ENCODE data around the gene TRIM31. TPM values are rescaled to one million over a fixed set of nuclear protein-coding genes. Genes with fewer than 3 reads are reported as not detected.

Gene TRIM31
- total and polyA plus RNA-seq, 2 of the 4 experiments (the other 2 are of a cell fraction) = not detected

- Histone ChIP-seq H3K18ac (ENCODE audit: low read depth, low read length) (no peak overlapping the region), H3K27ac (ENCODE audit: insufficient read depth, low read length) (no peak overlapping the region), H2BK5ac (ENCODE audit: low read depth, low read length, poor library complexity, severe bottlenecking) (no peak overlapping the region), H3K36me3 (ENCODE audit: control insufficient read depth, insufficient read depth, low read length) (no peaks in the 10 kb centered on the region), H3K9me3 (ENCODE audit: control insufficient read depth, insufficient read depth, low read length) (no peaks in the 10 kb centered on the region), H4K20me1 (ENCODE audit: insufficient read depth, low read length) (no peaks in the 10 kb centered on the region), H3K9ac (ENCODE audit: low read depth, low read length) (no peak overlapping the region), H2BK20ac (ENCODE audit: low read depth, low read length) (no peak overlapping the region), H3K4me3 (ENCODE audit: insufficient read depth, low read depth, low read length) (no peak overlapping the region), H3K14ac (replicated peaks; ENCODE audit: low read depth, low read length) (no peak overlapping the region), H4K5ac (ENCODE audit: low read depth, low read length) (no peak overlapping the region), H3K56ac (ENCODE audit: extremely low read depth, insufficient read depth, low read length) (no peak overlapping the region), H2AFZ (replicated peaks; ENCODE audit: low read length, poor library complexity) (no peak overlapping the region), H3K4me1 (ENCODE audit: control insufficient read depth, insufficient read depth, low read length) (peaks cover 3% of the 10 kb centered on the region), H3K27me3 (ENCODE audit: control insufficient read depth, insufficient read depth, low read length) (peaks cover 38% of the 10 kb centered on the region), H2AK9ac (replicated peaks; ENCODE audit: low read depth, low read length, poor library complexity) (no peak overlapping the region), H3K4ac (ENCODE audit: low read depth, low read length) (no peak overlapping the region), H3K4me2 (ENCODE audit: low read depth, low read length) (no peak overlapping the region), H4K8ac (ENCODE audit: low read depth in 2 of 2, low read length in 2 of 2) (no peak overlapping the region), H3K79me1 (ENCODE audit: low read depth in 1 of 2, low read length in 2 of 2) (no peaks in the 10 kb centered on the region), H4K91ac (ENCODE audit: insufficient read depth, low read depth, low read length) (no peak overlapping the region), H2AK5ac (ENCODE audit: low read depth, low read length) (no peak overlapping the region), H2BK15ac (ENCODE audit: low read depth, low read length) (no peak overlapping the region), H2BK120ac (ENCODE audit: low read depth, low read length) (no peak overlapping the region), H3K23ac (ENCODE audit: low read depth, low read length) (no peak overlapping the region), H3K9me1 (ENCODE audit: insufficient read depth, low read length) (no peaks in the 10 kb centered on the region)
- BruUV-seq (replicated peaks) = no TSS peak
- dilution Hi-C loops (cut with HindIII; ENCODE audit: low sequenced_read_pairs, unreplicated experiment) (no loop called here), intact Hi-C loops (cut with micrococcal nuclease) (no loop called here), in situ Hi-C loops (cut with MboI; ENCODE audit: low sequenced_read_pairs) (no loop called here)
- ChIA-PET CTCF (no interaction called here), POLR2A (ENCODE audit: unreplicated experiment) (no interaction called here)
- TF ChIP-seq MXI1 (IDR thresholded peaks at IDR 0.05; ENCODE audit: borderline replicate concordance, low read depth, low read length) (no peak), NFE2L2 (IDR thresholded peaks at IDR 0.05; ENCODE audit: low read depth, low read length) (no peak), CEBPB (IDR thresholded peaks at IDR 0.05; ENCODE audit: low read depth, low read length) (no peak), POLR2A (IDR thresholded peaks at IDR 0.05; ENCODE audit: low read depth, low read length) (no peak), RFX5 (IDR thresholded peaks at IDR 0.05; ENCODE audit: low read depth, low read length) (no peak), MAFK (IDR thresholded peaks at IDR 0.05; ENCODE audit: low read depth, low read length) (no peak), FOS (IDR thresholded peaks at IDR 0.05; ENCODE audit: low read depth, low read length) (no peak), BHLHE40 (IDR thresholded peaks at IDR 0.05; ENCODE audit: low read depth, low read length) (no peak), RAD21 (IDR thresholded peaks at IDR 0.05; ENCODE audit: low read length) (no peak), CHD1 (IDR thresholded peaks at IDR 0.05; ENCODE audit: low read depth, low read length) (no peak), ELK1 (IDR thresholded peaks at IDR 0.05; ENCODE audit: borderline replicate concordance, low read depth, low read length) (no peak), MAZ (IDR thresholded peaks at IDR 0.05; ENCODE audit: borderline replicate concordance, low read depth, low read length) (no peak), RCOR1 (IDR thresholded peaks at IDR 0.05; ENCODE audit: insufficient replicate concordance, low read length) (no peak), SMC3 (IDR thresholded peaks at IDR 0.05; ENCODE audit: low read depth, low read length) (no peak), CTCF (conservative IDR thresholded peaks at IDR 0.05; ENCODE audit: low read depth, low read length) (no peak)
- TF ChIP-seq, protein P1, sequence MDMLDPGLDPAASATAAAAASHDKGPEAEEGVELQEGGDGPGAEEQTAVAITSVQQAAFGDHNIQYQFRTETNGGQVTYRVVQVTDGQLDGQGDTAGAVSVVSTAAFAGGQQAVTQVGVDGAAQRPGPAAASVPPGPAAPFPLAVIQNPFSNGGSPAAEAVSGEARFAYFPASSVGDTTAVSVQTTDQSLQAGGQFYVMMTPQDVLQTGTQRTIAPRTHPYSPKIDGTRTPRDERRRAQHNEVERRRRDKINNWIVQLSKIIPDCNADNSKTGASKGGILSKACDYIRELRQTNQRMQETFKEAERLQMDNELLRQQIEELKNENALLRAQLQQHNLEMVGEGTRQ (IDR thresholded peaks at IDR 0.05; ENCODE audit: low read depth, low read length) = no peak
- WGBS, 2 experiments (ENCODE audit: extremely low coverage in 2 of 2, insufficient read length in 1 of 2) = no CpG with 5 or more reads among the region's 6 CpGs
- DNase-seq (no peak), ATAC-seq (ENCODE audit: low read depth) (no peak)
These were observed 19.9 kb downstream of the TRIM31 start for GRCh38 chr6:30092852-30093543.
